Measurements from ENCODE around the gene CSTF3. TPM values are rescaled to one million over a fixed set of nuclear protein-coding genes. Genes with fewer than 3 reads are reported as not detected.

CSTF3 gene
- total and polyA plus RNA-seq, 9 of the 15 experiments (the other 6 are each of a cell fraction or from before 2014, with no cell fraction given), result 37.0 to 111 (median 61.0) TPM

- in situ Hi-C loops (cut with MboI), result no loop called here
- intact Hi-C loops (cut with micrococcal nuclease), result no loop called here
- CTCF ChIA-PET (ENCODE audit: low intra/inter-chr PET ratio), result no interaction called here
- Histone ChIP-seq H3K4me3 (no peak overlapping the region), H3K9ac (ENCODE audit: insufficient read depth in 1 of 2, low read depth in 2 of 2, low read length in 2 of 2) (no peak overlapping the region), H3K4me2 (ENCODE audit: insufficient read depth, low read length) (no peak overlapping the region), H3K36me3 (ENCODE audit: control insufficient read depth, insufficient read depth, low read length) (peaks cover 41% of the 10 kb centered on the region; the same call in 2 of the 3 replicates), H4K20me1 (replicated peaks; ENCODE audit: control insufficient read depth, insufficient read depth, low read length) (no peaks in the 10 kb centered on the region), H2AFZ (ENCODE audit: low read depth, low read length) (no peak overlapping the region), H3K79me2 (ENCODE audit: control insufficient read depth, insufficient read depth, low read length) (no peaks in the 10 kb centered on the region), H3K4me1 (replicated peaks in 1 of 2; ENCODE audit: control insufficient read depth in 2 of 2, insufficient read depth in 2 of 2, low read length in 2 of 2) (no peaks in the 10 kb centered on the region), H3K9me1 (ENCODE audit: control insufficient read depth, insufficient read depth, low read length) (no peaks in the 10 kb centered on the region), H3K27ac (ENCODE audit: extremely low read depth, low read depth, low read length) (no peak overlapping the region), H3K27me3 (ENCODE audit: control insufficient read depth in 2 of 2, insufficient read depth in 2 of 2, low read length in 2 of 2) (no peaks in the 10 kb centered on the region), H3K9me3 (replicated peaks; ENCODE audit: control insufficient read depth, insufficient read depth, low read depth, low read length) (no peaks in the 10 kb centered on the region)
- FAIRE-seq (no peak), DNase-seq (ENCODE audit: extremely low read depth in 1 of 4, low spot score in 3 of 4) (no peak), ATAC-seq (no peak)
- BruUV-seq (replicated peaks), result TSS peak; percentile 4
- POLR2A ChIA-PET, result interaction anchor here (1.1 kb wide), 1 partner anchor 11 kb away, joined by 3 read pairs; no protein-coding TSS in a partner anchor
- TF ChIP-seq POLR3G (IDR thresholded peaks at IDR 0.05; ENCODE audit: extremely low read depth, insufficient read length, insufficient replicate concordance) (no peak), ATF3 (IDR thresholded peaks at IDR 0.05) (peak; percentile 12; the same call in 1 of the 2 replicates), ATF3 (CRISPR knock-in tag; conservative IDR thresholded peaks at IDR 0.05) (no peak)
- 93% methylated on average over 3 of the region's 3 CpGs for WGBS (ENCODE audit: insufficient coverage, low coverage, missing lambda C conversion rate)
Measured at GRCh38 chr11:33133761-33134160, 27.5 kb downstream of the CSTF3 start.

GRCh38 chr11:33132510-33132909 lies 28.8 kb downstream of the CSTF3 start:
- BruUV-seq (replicated peaks), result no TSS peak
- CTCF ChIA-PET (ENCODE audit: low intra/inter-chr PET ratio), result no interaction called here
- no peak for ATAC-seq
- no peaks in the 10 kb centered on the region for H3K27me3 ChIP-seq (ENCODE audit: control insufficient read depth in 2 of 2, insufficient read depth in 2 of 2, low read length in 2 of 2)
- H3K36me3 ChIP-seq (ENCODE audit: control insufficient read depth, insufficient read depth, low read length), result peaks cover 29% of the 10 kb centered on the region; the same call in 2 of the 3 replicates
- WGBS (ENCODE audit: insufficient coverage, low coverage, missing lambda C conversion rate), result 76% methylated on average over 4 of the region's 4 CpGs
- TF ChIP-seq ZNF316 (IDR thresholded peaks at IDR 0.05) (0 out of 2 replicates have a peak, but pooled peaks have one; percentile 31), MAFG (tag; conservative IDR thresholded peaks at IDR 0.05) (0 out of 2 replicates have a peak, but pooled peaks have one; percentile 5), PURB (CRISPR knock-in tag; IDR thresholded peaks at IDR 0.05; ENCODE audit: low read depth) (no peak)
- POLR2A ChIA-PET, result no interaction called here
- H3K4me1 ChIP-seq (replicated peaks in 1 of 2; ENCODE audit: control insufficient read depth in 2 of 2, insufficient read depth in 2 of 2, low read length in 2 of 2), result no peaks in the 10 kb centered on the region
- H4K20me1 ChIP-seq (replicated peaks; ENCODE audit: control insufficient read depth, insufficient read depth, low read length), result no peaks in the 10 kb centered on the region
- H3K4me3 ChIP-seq, result no peak overlapping the region
- H2AFZ ChIP-seq (ENCODE audit: low read depth, low read length), result no peak overlapping the region
- H3K9me3 ChIP-seq (replicated peaks; ENCODE audit: control insufficient read depth, insufficient read depth, low read depth, low read length), result no peaks in the 10 kb centered on the region
- H3K9ac ChIP-seq (ENCODE audit: insufficient read depth in 1 of 2, low read depth in 2 of 2, low read length in 2 of 2), result no peak overlapping the region
- in situ Hi-C loops (cut with MboI), result no loop called here
- H3K79me2 ChIP-seq (ENCODE audit: control insufficient read depth, insufficient read depth, low read length), result no peaks in the 10 kb centered on the region
- no peak overlapping the region for H3K27ac ChIP-seq (ENCODE audit: extremely low read depth, low read depth, low read length)
- FAIRE-seq, result no peak
- no peak overlapping the region for H3K4me2 ChIP-seq (ENCODE audit: insufficient read depth, low read length)
- DNase-seq (ENCODE audit: extremely low read depth in 1 of 4, low spot score in 3 of 4), result no peak
- intact Hi-C loops (cut with micrococcal nuclease), result no loop called here
- no peaks in the 10 kb centered on the region for H3K9me1 ChIP-seq (ENCODE audit: control insufficient read depth, insufficient read depth, low read length)
